Measurements from ENCODE around the gene DSTYK. TPM values are rescaled to one million over a fixed set of nuclear protein-coding genes. Genes with fewer than 3 reads are reported as not detected.

The DSTYK gene
- total and polyA plus RNA-seq, 2 experiments from 2014 or later, result 6.1 to 10.7 TPM

- Histone ChIP-seq H2AFZ (no peak overlapping the region), H3K4me1 (ENCODE audit: insufficient read depth) (peaks cover 47% of the 10 kb centered on the region), H3K79me2 (replicated peaks; ENCODE audit: insufficient read depth) (peaks cover 38% of the 10 kb centered on the region), H3F3A (replicated peaks; ENCODE audit: low read depth) (no peaks in the 10 kb centered on the region; the same call in 1 of the 2 replicates), H4K20me1 (replicated peaks; ENCODE audit: insufficient read depth) (no peaks in the 10 kb centered on the region), H3K4me2 (peak overlapping the region; percentile 27), H3K27ac (ENCODE audit: low read depth) (no peak overlapping the region), H3K4me3 (0 out of 2 replicates have a peak overlapping the region, but pooled peaks have one; percentile 4), H3K36me3 (ENCODE audit: insufficient read depth) (no peaks in the 10 kb centered on the region), H3K27me3 (ENCODE audit: insufficient read depth) (no peaks in the 10 kb centered on the region), H3K9me2 (ENCODE audit: insufficient read depth) (no peaks in the 10 kb centered on the region)
- peak overlapping the region; percentile 11; the same call in 2 of the 3 replicates for H3K4me3 Mint-ChIP-seq
- H3K27ac Mint-ChIP-seq, result peak overlapping the region; percentile 81
- no peak for TF ChIP-seq ZNF331 (CRISPR knock-in tag; IDR thresholded peaks at IDR 0.05; ENCODE audit: low read depth)
- no peak for TF ChIP-seq STAT1 (IDR thresholded peaks at IDR 0.05; ENCODE audit: unreplicated experiment)
- no peak for TF ChIP-seq CTCF (conservative IDR thresholded peaks at IDR 0.05; ENCODE audit: low read depth in 2 of 2)
- no peak for TF ChIP-seq NANOG (IDR thresholded peaks at IDR 0.05; ENCODE audit: borderline replicate concordance)
- TF ChIP-seq JUNB (IDR thresholded peaks at IDR 0.05; ENCODE audit: unreplicated experiment), result no peak
- no peak for TF ChIP-seq CREB1 (CRISPR knock-in tag; IDR thresholded peaks at IDR 0.05; ENCODE audit: low read depth)
- TF ChIP-seq REST (IDR thresholded peaks at IDR 0.05; ENCODE audit: unreplicated experiment), result no peak
- no peaks in the 10 kb centered on the region; the same call in 1 of the 3 replicates for H3K36me3 Mint-ChIP-seq (ENCODE audit: low read depth)
- H3K4me1 Mint-ChIP-seq, result peaks cover 52% of the 10 kb centered on the region
- no peaks in the 10 kb centered on the region for H3K9me3 Mint-ChIP-seq
- DNase-seq (ENCODE audit: low spot score) (no peak), ATAC-seq (no peak)
- H3K27me3 Mint-ChIP-seq (ENCODE audit: insufficient read depth, low read depth, poor library complexity), result no peaks in the 10 kb centered on the region
Observed at GRCh38 chr1:205187420-205187819, 24.1 kb downstream of the DSTYK start.

- Mint-ChIP-seq H3K27ac (no peak overlapping the region), H3K4me3 (no peak overlapping the region), H3K4me1 (peaks cover 41% of the 10 kb centered on the region), H3K36me3 (ENCODE audit: low read depth) (no peaks in the 10 kb centered on the region; the same call in 1 of the 3 replicates), H3K9me3 (no peaks in the 10 kb centered on the region), H3K27me3 (ENCODE audit: insufficient read depth, low read depth, poor library complexity) (no peaks in the 10 kb centered on the region)
- no peaks in the 10 kb centered on the region for H3K9me2 ChIP-seq (ENCODE audit: insufficient read depth)
- no peaks in the 10 kb centered on the region for H3K27me3 ChIP-seq (ENCODE audit: insufficient read depth)
- TF ChIP-seq EZH2 (IDR thresholded peaks at IDR 0.05; ENCODE audit: low read depth, unreplicated experiment), result no peak
- no peak overlapping the region for H2AFZ ChIP-seq
- H3K4me1 ChIP-seq (ENCODE audit: insufficient read depth), result peaks cover 39% of the 10 kb centered on the region
- no peak overlapping the region for H3K27ac ChIP-seq (ENCODE audit: low read depth)
- no peak overlapping the region for H3K4me2 ChIP-seq
- no peaks in the 10 kb centered on the region; the same call in 1 of the 2 replicates for H3F3A ChIP-seq (replicated peaks; ENCODE audit: low read depth)
- no peak for ATAC-seq
- no peak for DNase-seq (ENCODE audit: low spot score)
- H4K20me1 ChIP-seq (replicated peaks; ENCODE audit: insufficient read depth), result no peaks in the 10 kb centered on the region
- H3K79me2 ChIP-seq (replicated peaks; ENCODE audit: insufficient read depth), result peaks cover 42% of the 10 kb centered on the region
- H3K36me3 ChIP-seq (ENCODE audit: insufficient read depth), result no peaks in the 10 kb centered on the region; the same call in 1 of the 2 replicates
- no peak overlapping the region for H3K4me3 ChIP-seq
Observed at GRCh38 chr1:205186191-205186590, 25.3 kb downstream of the DSTYK start.

All from GM23338 (cell line).